22Rv1 (cell line): ENCODE results near the gene SPHK2.

Experiments
- ZFX ChIP-seq: fragments of 450-650 bp; IDR thresholded peaks from 2 replicates; pipeline ENCODE4 v1.6.1; 2017; ENCODE audit warnings: antibody characterized with exemption, borderline replicate concordance
- TF ChIP-seq, protein P1 (sequence below): fragments of 450-650 bp; IDR thresholded peaks from 2 replicates; pipeline ENCODE4 v1.5.1; 2017; ENCODE audit warnings: mild to moderate bottlenecking

DNA sequence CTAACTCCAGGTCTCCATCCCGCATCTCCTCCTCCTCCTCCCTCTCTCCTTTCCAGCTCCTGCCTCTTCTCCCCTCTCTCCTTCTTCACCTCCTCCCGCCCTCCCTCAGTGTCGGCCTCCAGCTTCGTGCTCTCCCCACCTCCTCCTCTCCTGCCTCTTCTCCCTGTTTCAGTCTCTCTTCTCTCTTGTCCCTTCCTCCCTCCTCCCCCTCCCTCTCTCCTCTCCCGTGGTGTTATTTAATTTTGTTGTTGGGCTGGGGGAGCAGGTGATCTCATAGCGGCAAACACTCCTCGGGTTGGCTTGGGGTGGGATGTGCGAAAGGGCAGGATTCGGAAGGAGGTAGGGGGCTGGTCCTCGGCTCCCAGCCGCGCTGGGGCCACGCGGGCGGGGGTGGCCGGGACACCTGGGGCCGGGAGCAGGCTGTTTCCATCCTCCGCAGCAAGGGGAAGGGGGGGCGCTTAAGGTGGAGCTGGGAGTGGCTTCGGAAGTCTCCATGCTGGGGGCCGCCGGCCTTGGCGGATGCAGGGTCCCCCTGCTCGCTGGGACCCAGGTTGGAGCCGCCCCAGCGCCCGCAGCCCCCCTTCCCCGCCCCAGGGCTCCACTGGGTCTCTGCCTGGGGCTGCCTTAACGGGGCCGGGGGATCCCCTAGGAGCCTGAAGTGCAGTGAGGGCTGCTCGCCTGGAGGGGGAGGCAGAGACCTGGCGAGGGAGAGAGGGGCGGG is 26.9 kb downstream of the SPHK2 start, which contains the start of gene CA11:
- TF ChIP-seq, protein P1, sequence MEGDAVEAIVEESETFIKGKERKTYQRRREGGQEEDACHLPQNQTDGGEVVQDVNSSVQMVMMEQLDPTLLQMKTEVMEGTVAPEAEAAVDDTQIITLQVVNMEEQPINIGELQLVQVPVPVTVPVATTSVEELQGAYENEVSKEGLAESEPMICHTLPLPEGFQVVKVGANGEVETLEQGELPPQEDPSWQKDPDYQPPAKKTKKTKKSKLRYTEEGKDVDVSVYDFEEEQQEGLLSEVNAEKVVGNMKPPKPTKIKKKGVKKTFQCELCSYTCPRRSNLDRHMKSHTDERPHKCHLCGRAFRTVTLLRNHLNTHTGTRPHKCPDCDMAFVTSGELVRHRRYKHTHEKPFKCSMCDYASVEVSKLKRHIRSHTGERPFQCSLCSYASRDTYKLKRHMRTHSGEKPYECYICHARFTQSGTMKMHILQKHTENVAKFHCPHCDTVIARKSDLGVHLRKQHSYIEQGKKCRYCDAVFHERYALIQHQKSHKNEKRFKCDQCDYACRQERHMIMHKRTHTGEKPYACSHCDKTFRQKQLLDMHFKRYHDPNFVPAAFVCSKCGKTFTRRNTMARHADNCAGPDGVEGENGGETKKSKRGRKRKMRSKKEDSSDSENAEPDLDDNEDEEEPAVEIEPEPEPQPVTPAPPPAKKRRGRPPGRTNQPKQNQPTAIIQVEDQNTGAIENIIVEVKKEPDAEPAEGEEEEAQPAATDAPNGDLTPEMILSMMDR: peak; percentile 86
- TF ChIP-seq ZFX: no peak
